SK-N-SH treated with all-trans-retinoic acid at 6 μM for 48 hours (cell line): ENCODE data around the gene MYH9.

Source experiments
- BACH2 ChIP-seq: fragments of 250-450 bp; sonication (Bioruptor Pico); IDR thresholded peaks from 2 replicates; pipeline ENCODE4 v1.9.0; 2021; ENCODE audit warnings: mild to moderate bottlenecking, borderline replicate concordance
- CSRNP3 ChIP-seq: fragments of 250-450 bp; sonication (Bioruptor Pico); IDR thresholded peaks from 2 replicates; pipeline ENCODE4 v1.5.1; 2021; ENCODE audit warnings: mild to moderate bottlenecking, moderate library complexity
- ISL1 ChIP-seq: fragments of 250-450 bp; sonication (Bioruptor Pico); IDR thresholded peaks from 2 replicates; pipeline ENCODE4 v2.1.2; 2022; ENCODE audit warnings: mild to moderate bottlenecking, moderate library complexity
- OSR1 ChIP-seq: fragments of 250-450 bp; sonication (Bioruptor Pico); IDR thresholded peaks from 2 replicates; pipeline ENCODE4 v1.8.0; 2022; ENCODE audit warnings: moderate library complexity, mild to moderate bottlenecking, inconsistent platforms
- SNAI2 ChIP-seq: fragments of 250-450 bp; sonication (Bioruptor Pico); IDR thresholded peaks from 2 replicates; pipeline ENCODE4 v1.5.0; 2020; ENCODE audit warnings: mild to moderate bottlenecking, moderate library complexity
- TCF4 ChIP-seq: fragments of 250-450 bp; sonication (Bioruptor Pico); IDR thresholded peaks from 2 replicates; pipeline ENCODE4 v1.8.0; 2021; ENCODE audit warnings: mild to moderate bottlenecking, moderate library complexity, borderline replicate concordance
- TOX ChIP-seq: fragments of 250-450 bp; sonication (Bioruptor Pico); IDR thresholded peaks from 2 replicates; pipeline ENCODE4 v1.8.0; 2021; ENCODE audit warnings: mild to moderate bottlenecking, moderate library complexity, borderline replicate concordance
- ZC3H10 ChIP-seq: fragments of 250-450 bp; sonication (Bioruptor Pico); IDR thresholded peaks from 2 replicates; pipeline ENCODE4 v1.5.1; 2021; ENCODE audit warnings: mild to moderate bottlenecking, moderate library complexity
- ZFP3 ChIP-seq: fragments of 250-450 bp; sonication (Bioruptor Pico); IDR thresholded peaks from 2 replicates; pipeline ENCODE4 v1.5.0; 2020; ENCODE audit warnings: mild to moderate bottlenecking, moderate library complexity
- ZFP30 ChIP-seq: fragments of 450-650 bp; formaldehyde crosslinking; IDR thresholded peaks from 2 replicates; pipeline ENCODE4 v1.5.0; 2022; ENCODE audit warnings: mild to moderate bottlenecking, moderate library complexity
- ZNF565 ChIP-seq: fragments of 450-650 bp; formaldehyde crosslinking; conservative IDR thresholded peaks from 2 replicates; pipeline ENCODE4 v1.5.0; 2020; ENCODE audit warnings: low read depth, mild to moderate bottlenecking, moderate library complexity
- ZNF70 ChIP-seq: fragments of 450-650 bp; formaldehyde crosslinking; IDR thresholded peaks from 2 replicates; pipeline ENCODE4 v1.5.0; 2020; ENCODE audit warnings: mild to moderate bottlenecking, moderate library complexity

- TF ChIP-seq ZC3H10 (CRISPR knock-in tag), result no peak
- TF ChIP-seq ISL1 (CRISPR knock-in tag), result no peak; the same call in 1 of the 2 replicates
- no peak for TF ChIP-seq ZFP3 (CRISPR knock-in tag)
- no peak for TF ChIP-seq OSR1
- TF ChIP-seq TCF4 (CRISPR knock-in tag), result no peak
- no peak for TF ChIP-seq ZFP30
- no peak for TF ChIP-seq ZNF70 (CRISPR knock-in tag)
- TF ChIP-seq ZNF565 (CRISPR knock-in tag), result no peak
- 0 out of 2 replicates have a peak, but pooled peaks have one; percentile 13 for TF ChIP-seq TOX (CRISPR knock-in tag)
- TF ChIP-seq BACH2 (CRISPR knock-in tag), result no peak
- no peak for TF ChIP-seq CSRNP3
- no peak for TF ChIP-seq SNAI2
These were observed 58.3 kb downstream of the MYH9 start for GRCh38 chr22:36329254-36330078.
